ENCODE results near the gene COG2. TPM values are rescaled to one million over a fixed set of nuclear protein-coding genes. Genes with fewer than 3 reads are reported as not detected.

COG2 gene
- total RNA-seq, 2 experiments from 2014 or later: 29.6 to 32.3 TPM

DNA sequence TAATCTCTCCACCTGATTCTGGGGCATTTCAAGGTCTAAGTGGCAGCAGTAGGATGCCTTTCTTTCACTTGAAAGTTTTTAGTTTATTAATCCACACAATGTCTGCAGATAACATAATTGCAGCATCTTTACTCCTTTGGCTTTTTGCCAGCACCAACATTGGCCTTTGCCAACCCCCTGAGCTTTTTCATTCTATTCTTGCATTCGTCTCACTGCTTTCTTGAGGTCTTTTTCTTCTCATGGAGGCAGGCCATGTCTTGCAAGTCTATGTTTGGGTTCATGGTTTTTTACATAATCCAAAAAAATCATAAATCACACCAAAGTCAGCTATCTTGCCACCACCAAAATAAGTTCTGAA is 30.4 kb upstream of the COG2 start:
- peaks cover 5% of the 10 kb centered on the region for H3K27me3 Mint-ChIP-seq
- intact Hi-C loops (cut with micrococcal nuclease): no loop called here
- no peak overlapping the region for H3K4me3 Mint-ChIP-seq
- CTCF ChIA-PET: no interaction called here
- no peak overlapping the region for H3K27ac Mint-ChIP-seq
- H3K4me1 Mint-ChIP-seq (ENCODE audit: low read depth): no peaks in the 10 kb centered on the region
- H3K9me3 Mint-ChIP-seq: no peaks in the 10 kb centered on the region
- POLR2A ChIA-PET: no interaction called here
- no peak for DNase-seq
- no peaks in the 10 kb centered on the region for H3K36me3 Mint-ChIP-seq

- peaks cover 9% of the 10 kb centered on the region for H3K27me3 Mint-ChIP-seq
- H3K4me1 Mint-ChIP-seq (ENCODE audit: low read depth): no peaks in the 10 kb centered on the region
- no peaks in the 10 kb centered on the region for H3K9me3 Mint-ChIP-seq
- ChIA-PET POLR2A (no interaction called here), CTCF (no interaction called here)
- intact Hi-C loops (cut with micrococcal nuclease): no loop called here
- DNase-seq: no peak
- H3K36me3 Mint-ChIP-seq: no peaks in the 10 kb centered on the region
- no peak overlapping the region for H3K4me3 Mint-ChIP-seq
- no peak overlapping the region for H3K27ac Mint-ChIP-seq
Measured at GRCh38 chr1:230612651-230613050, 29.6 kb upstream of the COG2 start.

GRCh38 chr1:230614121-230614520 is 28.2 kb upstream of the COG2 start:
- H3K4me3 Mint-ChIP-seq: no peak overlapping the region
- no peak for DNase-seq
- H3K4me1 Mint-ChIP-seq (ENCODE audit: low read depth): no peaks in the 10 kb centered on the region
- POLR2A ChIA-PET: no interaction called here
- no peak overlapping the region for H3K27ac Mint-ChIP-seq
- intact Hi-C loops (cut with micrococcal nuclease): no loop called here
- CTCF ChIA-PET: no interaction called here
- peaks cover 10% of the 10 kb centered on the region for H3K27me3 Mint-ChIP-seq
- no peaks in the 10 kb centered on the region for H3K9me3 Mint-ChIP-seq
- no peaks in the 10 kb centered on the region for H3K36me3 Mint-ChIP-seq

- H3K27ac Mint-ChIP-seq: no peak overlapping the region
- no peak overlapping the region for H3K4me3 Mint-ChIP-seq
- H3K27me3 Mint-ChIP-seq: peaks cover 15% of the 10 kb centered on the region
- no peaks in the 10 kb centered on the region for H3K4me1 Mint-ChIP-seq (ENCODE audit: low read depth)
- H3K36me3 Mint-ChIP-seq: no peaks in the 10 kb centered on the region
- no peaks in the 10 kb centered on the region for H3K9me3 Mint-ChIP-seq
- CTCF ChIA-PET: no interaction called here
- POLR2A ChIA-PET: no interaction called here
- DNase-seq: no peak
- intact Hi-C loops (cut with micrococcal nuclease): no loop called here
Measured at GRCh38 chr1:230618537-230618936, 23.7 kb upstream of the COG2 start.

DNA sequence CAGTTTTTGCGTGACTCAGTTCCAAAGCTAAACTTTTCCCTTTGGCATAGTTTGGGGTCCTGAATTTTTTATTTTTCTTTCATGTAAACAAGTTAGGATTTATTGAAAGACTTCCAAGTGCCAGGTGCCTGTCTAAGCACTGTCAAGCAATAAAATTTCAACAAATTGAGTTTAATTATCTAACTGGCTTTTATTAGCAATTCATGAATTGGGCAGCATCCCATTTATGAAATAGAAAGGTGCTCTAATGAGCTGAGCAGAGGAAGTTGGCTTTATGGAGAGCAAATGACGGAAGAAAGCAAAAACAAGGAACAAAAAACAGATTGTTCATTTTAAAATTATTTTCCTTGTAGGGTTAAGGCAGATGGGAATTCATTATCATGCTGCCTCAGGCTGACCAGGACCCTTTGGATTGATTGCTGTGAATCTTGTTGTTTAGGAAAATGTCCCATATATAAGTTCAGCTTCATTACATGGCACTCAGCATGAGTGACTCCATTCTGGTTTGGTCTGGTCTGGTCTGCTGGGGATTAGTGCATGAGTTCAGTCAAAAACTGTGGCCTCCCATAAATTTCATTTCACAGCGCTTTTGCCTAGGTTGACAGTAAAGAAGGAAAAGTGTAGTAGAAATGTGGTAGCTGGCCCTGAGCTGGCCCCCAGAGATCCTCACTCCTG is 21.5 kb upstream of the COG2 start:
- ChIA-PET POLR2A (no interaction called here), CTCF (no interaction called here)
- Mint-ChIP-seq H3K27me3 (peaks cover 17% of the 10 kb centered on the region), H3K9me3 (no peaks in the 10 kb centered on the region), H3K4me1 (ENCODE audit: low read depth) (no peaks in the 10 kb centered on the region), H3K27ac (no peak overlapping the region), H3K36me3 (no peaks in the 10 kb centered on the region), H3K4me3 (no peak overlapping the region)
- intact Hi-C loops (cut with micrococcal nuclease): no loop called here
- no peak for DNase-seq

- Mint-ChIP-seq H3K27me3 (peaks cover 15% of the 10 kb centered on the region), H3K9me3 (no peaks in the 10 kb centered on the region), H3K4me1 (ENCODE audit: low read depth) (no peaks in the 10 kb centered on the region), H3K27ac (no peak overlapping the region), H3K4me3 (no peak overlapping the region), H3K36me3 (no peaks in the 10 kb centered on the region)
- no peak for DNase-seq
- intact Hi-C loops (cut with micrococcal nuclease): no loop called here
- CTCF ChIA-PET: no interaction called here
- POLR2A ChIA-PET: no interaction called here
Measured at GRCh38 chr1:230621324-230622030, 20.8 kb upstream of the COG2 start.

DNA sequence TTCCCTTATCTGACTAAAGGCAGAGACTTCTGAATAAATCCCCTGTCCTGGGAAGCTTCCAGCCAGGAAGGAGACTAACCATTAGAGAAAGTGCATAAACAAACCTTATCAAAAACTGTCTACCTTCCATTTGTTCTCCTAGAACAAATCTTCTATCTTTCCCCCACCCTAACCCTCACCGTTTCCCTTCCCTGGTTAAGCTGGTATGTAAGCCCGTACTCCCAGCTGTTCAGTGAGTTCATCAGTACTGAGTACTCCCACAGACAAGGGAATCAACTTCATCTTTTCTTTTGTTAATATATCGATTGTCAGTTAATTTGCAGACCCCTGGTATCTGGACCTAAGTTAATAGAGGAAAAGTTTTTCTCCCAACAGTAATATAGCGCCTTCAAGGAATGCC is 20.1 kb upstream of the COG2 start:
- no peak overlapping the region for H3K27ac Mint-ChIP-seq
- no peaks in the 10 kb centered on the region for H3K9me3 Mint-ChIP-seq
- H3K4me3 Mint-ChIP-seq: no peak overlapping the region
- ChIA-PET CTCF (no interaction called here), POLR2A (no interaction called here)
- H3K27me3 Mint-ChIP-seq: peaks cover 14% of the 10 kb centered on the region
- H3K4me1 Mint-ChIP-seq (ENCODE audit: low read depth): no peaks in the 10 kb centered on the region
- no peak for DNase-seq
- intact Hi-C loops (cut with micrococcal nuclease): no loop called here
- no peaks in the 10 kb centered on the region for H3K36me3 Mint-ChIP-seq

- peaks cover 15% of the 10 kb centered on the region for H3K27me3 Mint-ChIP-seq
- CTCF ChIA-PET: no interaction called here
- DNase-seq: no peak
- H3K27ac Mint-ChIP-seq: no peak overlapping the region
- POLR2A ChIA-PET: no interaction called here
- intact Hi-C loops (cut with micrococcal nuclease): no loop called here
- H3K36me3 Mint-ChIP-seq: no peaks in the 10 kb centered on the region
- no peaks in the 10 kb centered on the region for H3K4me1 Mint-ChIP-seq (ENCODE audit: low read depth)
- H3K9me3 Mint-ChIP-seq: no peaks in the 10 kb centered on the region
- H3K4me3 Mint-ChIP-seq: no peak overlapping the region
Measured at GRCh38 chr1:230624097-230624713, 18.1 kb upstream of the COG2 start.

- Mint-ChIP-seq H3K9me3 (no peaks in the 10 kb centered on the region), H3K27ac (no peak overlapping the region), H3K36me3 (no peaks in the 10 kb centered on the region), H3K4me3 (no peak overlapping the region), H3K4me1 (ENCODE audit: low read depth) (no peaks in the 10 kb centered on the region), H3K27me3 (peaks cover 11% of the 10 kb centered on the region)
- ChIA-PET POLR2A (no interaction called here), CTCF (no interaction called here)
- intact Hi-C loops (cut with micrococcal nuclease): no loop called here
- DNase-seq: no peak
Measured at GRCh38 chr1:230626232-230626631, 16.0 kb upstream of the COG2 start.

GRCh38 chr1:230627767-230628166 is 14.5 kb upstream of the COG2 start:
- Mint-ChIP-seq H3K36me3 (no peaks in the 10 kb centered on the region), H3K9me3 (no peaks in the 10 kb centered on the region), H3K4me1 (ENCODE audit: low read depth) (no peaks in the 10 kb centered on the region), H3K27ac (no peak overlapping the region), H3K27me3 (peaks cover 11% of the 10 kb centered on the region), H3K4me3 (no peak overlapping the region)
- intact Hi-C loops (cut with micrococcal nuclease): no loop called here
- no peak for DNase-seq
- ChIA-PET POLR2A (no interaction called here), CTCF (no interaction called here)

- DNase-seq: no peak
- Mint-ChIP-seq H3K36me3 (no peaks in the 10 kb centered on the region), H3K27ac (no peak overlapping the region), H3K27me3 (peaks cover 6% of the 10 kb centered on the region), H3K9me3 (no peaks in the 10 kb centered on the region), H3K4me1 (ENCODE audit: low read depth) (no peaks in the 10 kb centered on the region), H3K4me3 (no peak overlapping the region)
- POLR2A ChIA-PET: no interaction called here
- CTCF ChIA-PET: interaction anchor here (1.2 kb wide), 1 partner anchor 12 kb away, joined by 3 read pairs; no protein-coding TSS in a partner anchor
- intact Hi-C loops (cut with micrococcal nuclease): no loop called here
Measured at GRCh38 chr1:230629511-230629910, 12.8 kb upstream of the COG2 start.

DNA sequence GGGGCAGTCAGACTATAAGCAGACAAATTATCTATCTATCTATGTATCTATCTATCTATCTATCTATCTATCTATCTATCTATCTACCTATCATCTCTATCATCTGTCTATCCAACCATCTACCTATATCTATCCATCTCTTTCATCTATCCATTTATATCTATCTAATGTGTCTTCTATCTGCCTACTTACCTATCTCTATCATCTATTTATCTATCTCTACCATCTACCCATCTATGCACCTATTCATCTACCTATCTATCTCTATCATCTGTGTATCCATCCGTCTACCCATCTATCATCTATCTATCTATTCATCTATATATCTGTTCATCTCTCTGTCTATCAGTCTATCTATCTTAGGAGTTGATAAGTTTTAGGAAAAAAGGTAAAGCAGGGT is 10.8 kb upstream of the COG2 start:
- Mint-ChIP-seq H3K27ac (no peak overlapping the region), H3K4me3 (no peak overlapping the region), H3K9me3 (no peaks in the 10 kb centered on the region), H3K27me3 (peaks cover 10% of the 10 kb centered on the region), H3K36me3 (no peaks in the 10 kb centered on the region), H3K4me1 (ENCODE audit: low read depth) (peaks cover under 1% of the 10 kb centered on the region)
- intact Hi-C loops (cut with micrococcal nuclease): no loop called here
- ChIA-PET POLR2A (no interaction called here), CTCF (interaction anchor here (0.6 kb wide), 1 partner anchor 285 kb away, joined by 4 read pairs; no protein-coding TSS in a partner anchor)
- DNase-seq: no peak
